ENCODE data around the gene XNDC1N. TPM values are rescaled to one million over a fixed set of nuclear protein-coding genes. Genes with fewer than 3 reads are reported as not detected.
A peak's percentile ranks its signal among the peaks of the same experiment; 100 is the strongest.
"Not testable (repeated sequence)": the region's sequence is repeated elsewhere in the genome, so short reads cannot be mapped to it uniquely, and the experiment has no call there.

XNDC1N gene
- total and polyA plus RNA-seq, 9 of the 15 experiments (the other 6 are each of a cell fraction or from before 2014, with no cell fraction given) = 6.8 to 11.4 (median 9.7) TPM

DNA sequence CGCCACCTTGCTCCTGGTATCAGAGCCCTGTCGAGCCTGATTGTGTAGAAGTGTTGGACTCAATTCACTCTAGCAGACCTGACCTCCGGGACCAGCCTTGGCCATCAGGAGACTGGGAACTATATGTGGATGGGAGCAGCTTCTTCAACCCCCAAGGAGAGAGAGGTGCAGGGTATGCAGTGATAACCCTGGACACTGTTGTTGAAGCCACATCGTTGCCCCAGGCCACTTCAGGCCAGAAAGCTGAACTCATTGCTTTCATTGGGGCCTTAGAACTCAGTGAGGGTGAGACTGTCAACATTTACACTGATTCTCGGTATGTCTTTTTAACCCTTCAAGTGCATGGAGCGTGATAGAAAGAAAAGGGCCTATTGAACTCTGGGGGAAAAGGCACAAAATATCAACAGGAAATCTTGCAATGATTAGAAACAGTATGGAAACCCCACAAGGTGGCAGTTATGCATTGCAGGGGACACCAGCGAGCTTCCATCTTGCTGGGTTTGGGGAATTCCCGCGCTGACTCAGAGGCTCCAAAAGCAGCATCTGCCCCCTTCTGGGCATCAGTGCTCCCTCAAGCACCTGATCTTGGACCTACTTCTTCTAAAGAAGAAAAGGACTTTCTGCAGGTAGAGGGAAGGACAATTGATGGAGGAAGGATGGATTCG lies 16.9 kb downstream of the XNDC1N start:
- BruUV-seq (replicated peaks); H3K4me3 ChIP-seq; CTCF ChIA-PET (ENCODE audit: low intra/inter-chr PET ratio); POLR2A ChIA-PET; H3K4me1 ChIP-seq (replicated peaks in 1 of 2; ENCODE audit: control insufficient read depth in 2 of 2, insufficient read depth in 2 of 2, low read length in 2 of 2); H3K27me3 ChIP-seq (ENCODE audit: control insufficient read depth in 2 of 2, insufficient read depth in 2 of 2, low read length in 2 of 2); H3K9ac ChIP-seq (ENCODE audit: insufficient read depth in 1 of 2, low read depth in 2 of 2, low read length in 2 of 2); H3K79me2 ChIP-seq (ENCODE audit: control insufficient read depth, insufficient read depth, low read length); H3K27ac ChIP-seq (ENCODE audit: extremely low read depth, low read depth, low read length); ATAC-seq; H2AFZ ChIP-seq (ENCODE audit: low read depth, low read length); in situ Hi-C loops (cut with MboI); intact Hi-C loops (cut with micrococcal nuclease); H3K9me1 ChIP-seq (ENCODE audit: control insufficient read depth, insufficient read depth, low read length); DNase-seq (ENCODE audit: extremely low read depth in 1 of 4, low spot score in 3 of 4); H3K4me2 ChIP-seq (ENCODE audit: insufficient read depth, low read length); H4K20me1 ChIP-seq (replicated peaks; ENCODE audit: control insufficient read depth, insufficient read depth, low read length); FAIRE-seq; H3K9me3 ChIP-seq (replicated peaks; ENCODE audit: control insufficient read depth, insufficient read depth, low read depth, low read length); TF ChIP-seq JUND (tag; IDR thresholded peaks at IDR 0.05; ENCODE audit: borderline replicate concordance, low read depth, low read length): not testable (repeated sequence)
- peaks cover 26% of the 10 kb centered on the region; the same call in 2 of the 3 replicates for H3K36me3 ChIP-seq (ENCODE audit: control insufficient read depth, insufficient read depth, low read length)
- TF ChIP-seq, protein P1, sequence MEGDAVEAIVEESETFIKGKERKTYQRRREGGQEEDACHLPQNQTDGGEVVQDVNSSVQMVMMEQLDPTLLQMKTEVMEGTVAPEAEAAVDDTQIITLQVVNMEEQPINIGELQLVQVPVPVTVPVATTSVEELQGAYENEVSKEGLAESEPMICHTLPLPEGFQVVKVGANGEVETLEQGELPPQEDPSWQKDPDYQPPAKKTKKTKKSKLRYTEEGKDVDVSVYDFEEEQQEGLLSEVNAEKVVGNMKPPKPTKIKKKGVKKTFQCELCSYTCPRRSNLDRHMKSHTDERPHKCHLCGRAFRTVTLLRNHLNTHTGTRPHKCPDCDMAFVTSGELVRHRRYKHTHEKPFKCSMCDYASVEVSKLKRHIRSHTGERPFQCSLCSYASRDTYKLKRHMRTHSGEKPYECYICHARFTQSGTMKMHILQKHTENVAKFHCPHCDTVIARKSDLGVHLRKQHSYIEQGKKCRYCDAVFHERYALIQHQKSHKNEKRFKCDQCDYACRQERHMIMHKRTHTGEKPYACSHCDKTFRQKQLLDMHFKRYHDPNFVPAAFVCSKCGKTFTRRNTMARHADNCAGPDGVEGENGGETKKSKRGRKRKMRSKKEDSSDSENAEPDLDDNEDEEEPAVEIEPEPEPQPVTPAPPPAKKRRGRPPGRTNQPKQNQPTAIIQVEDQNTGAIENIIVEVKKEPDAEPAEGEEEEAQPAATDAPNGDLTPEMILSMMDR (IDR thresholded peaks at IDR 0.05 in 2 of 3, conservative IDR thresholded peaks at IDR 0.05 in 1 of 3; ENCODE audit: insufficient read depth in 2 of 3, low read depth in 1 of 3, low read length in 3 of 3) = peak in 2 of 3 experiments; percentile 11 to 20; a peak in 2 of 6 replicates
- peak; percentile 30; the same call in 1 of the 2 replicates for TF ChIP-seq JUND (IDR thresholded peaks at IDR 0.05; ENCODE audit: borderline replicate concordance, low read depth, low read length)
- peak in 1 of 2 experiments; percentile 22; a peak in 2 of 4 replicates for TF ChIP-seq RAD21 (CRISPR knock-in tag; conservative IDR thresholded peaks at IDR 0.05 in 1 of 2, IDR thresholded peaks at IDR 0.05 in 1 of 2)
- 66% methylated on average over 10 of the region's 10 CpGs for WGBS (ENCODE audit: insufficient coverage, low coverage, missing lambda C conversion rate)

DNA sequence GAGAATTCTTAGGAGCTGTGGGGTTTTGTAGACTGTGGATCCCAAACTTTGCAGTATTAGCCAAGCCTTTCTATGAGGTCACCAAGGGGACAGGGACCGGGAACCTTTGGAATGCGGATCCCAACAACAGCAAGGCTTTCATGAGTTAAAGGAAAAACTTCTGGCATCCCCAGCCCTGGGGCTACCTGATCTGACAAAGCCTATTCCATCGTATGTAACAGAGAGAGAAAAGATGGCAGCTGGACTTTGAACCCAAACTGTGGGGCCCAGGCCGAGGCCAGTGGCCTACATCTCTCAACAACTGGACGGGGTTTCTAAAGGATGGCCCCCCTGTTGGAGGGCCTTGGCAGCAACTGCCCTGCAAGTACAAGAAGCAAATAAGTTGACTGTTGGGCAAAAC lies 17.6 kb downstream of the XNDC1N start:
- WGBS (ENCODE audit: insufficient coverage, low coverage, missing lambda C conversion rate) = 77% methylated on average over 5 of the region's 5 CpGs
- not testable (repeated sequence) for BruUV-seq (replicated peaks); FAIRE-seq

More for the DNA sequence above, 17.6 kb downstream of the XNDC1N start:
- ATAC-seq; H3K79me2 ChIP-seq (ENCODE audit: control insufficient read depth, insufficient read depth, low read length); H3K9me3 ChIP-seq (replicated peaks; ENCODE audit: control insufficient read depth, insufficient read depth, low read depth, low read length); H3K27me3 ChIP-seq (ENCODE audit: control insufficient read depth in 2 of 2, insufficient read depth in 2 of 2, low read length in 2 of 2); DNase-seq (ENCODE audit: extremely low read depth in 1 of 4, low spot score in 3 of 4); H3K27ac ChIP-seq (ENCODE audit: extremely low read depth, low read depth, low read length); POLR2A ChIA-PET; H2AFZ ChIP-seq (ENCODE audit: low read depth, low read length); H3K9me1 ChIP-seq (ENCODE audit: control insufficient read depth, insufficient read depth, low read length); H4K20me1 ChIP-seq (replicated peaks; ENCODE audit: control insufficient read depth, insufficient read depth, low read length); in situ Hi-C loops (cut with MboI); H3K4me1 ChIP-seq (replicated peaks in 1 of 2; ENCODE audit: control insufficient read depth in 2 of 2, insufficient read depth in 2 of 2, low read length in 2 of 2); H3K4me2 ChIP-seq (ENCODE audit: insufficient read depth, low read length); H3K4me3 ChIP-seq; CTCF ChIA-PET (ENCODE audit: low intra/inter-chr PET ratio); H3K9ac ChIP-seq (ENCODE audit: insufficient read depth in 1 of 2, low read depth in 2 of 2, low read length in 2 of 2); intact Hi-C loops (cut with micrococcal nuclease): not testable (repeated sequence)
- peaks cover 19% of the 10 kb centered on the region; the same call in 2 of the 3 replicates for H3K36me3 ChIP-seq (ENCODE audit: control insufficient read depth, insufficient read depth, low read length)
